Prostate gland (tissue), 2 donors: ENCODE results near the gene TPGS1.
A peak's percentile ranks its signal among the peaks of the same experiment; 100 is the strongest.

Experiments
- CTCF ChIP-seq, 4 experiments: fragments of 200-600 bp in 2 of 4; fragments of 450-650 bp in 2 of 4; sonication (generic) in 2 of 4; IDR thresholded peaks; 1 replicate in 3 of 4; 2 replicates in 1 of 4; pipeline ENCODE4 v1.5.1; 2016 to 2019; ENCODE audit warnings: antibody characterized with exemption in 4 of 4, mild to moderate bottlenecking in 2 of 4, moderate library complexity in 2 of 4
- POLR2A ChIP-seq: fragments of 450-650 bp; IDR thresholded peaks from one replicate; pipeline ENCODE4 v1.6.1; 2016; ENCODE audit warnings: antibody characterized with exemption, mild to moderate bottlenecking
- POLR2AphosphoS5 ChIP-seq: sonication (generic); formaldehyde crosslinking; IDR thresholded peaks from one replicate; pipeline ENCODE4 v1.6.1; 2017; ENCODE audit warnings: antibody characterized with exemption

DNA sequence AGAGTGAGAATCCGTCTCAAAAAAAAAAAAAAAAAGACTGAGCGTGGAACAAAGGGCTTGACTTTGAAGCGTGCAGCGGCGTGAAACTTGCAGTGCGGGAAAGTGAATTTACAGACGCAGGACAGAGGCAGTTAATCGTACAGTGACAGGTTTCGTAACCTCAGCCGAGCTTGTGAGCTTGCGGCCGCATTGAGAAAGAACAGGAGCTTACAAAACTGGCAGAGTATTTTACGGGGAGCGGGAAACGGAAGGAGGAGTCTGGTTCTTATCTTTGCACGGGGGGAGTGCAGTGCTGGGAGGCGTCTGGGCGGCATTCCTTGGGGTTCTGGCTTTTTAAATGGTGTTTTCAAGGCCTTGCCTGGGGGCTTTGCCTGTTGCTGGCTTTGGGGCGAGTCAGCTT lies 59.1 kb downstream of the TPGS1 start:
- TF ChIP-seq CTCF (IDR thresholded peaks at IDR 0.05) (no peak), POLR2A (no peak), POLR2AphosphoS5 (peak; percentile 84)
